Trophoblast cell (in vitro differentiated cells and primary cell): Measurements from ENCODE around the gene MAEA.

Source experiments
- DNase-seq, 2 donors: peaks; one replicate each; pipeline ENCODE4 v3.0.0-alpha.2; 2016
- H2AFZ ChIP-seq: 2 replicates; pipeline ENCODE4 v1.6.1; 2013; ENCODE audit warnings: low read length, moderate library complexity, mild to moderate bottlenecking; ENCODE audit not compliant: insufficient read depth, poor library complexity
- H2AK5ac ChIP-seq: 2 replicates; pipeline ENCODE4 v1.6.1; 2013; ENCODE audit warnings: mild to moderate bottlenecking, low read length
- H2BK120ac ChIP-seq: 2 replicates; pipeline ENCODE4 v1.6.1; 2013; ENCODE audit warnings: low read length, mild to moderate bottlenecking, moderate library complexity; ENCODE audit not compliant: insufficient read depth, poor library complexity
- H2BK12ac ChIP-seq: 2 replicates; pipeline ENCODE4 v1.6.1; 2013; ENCODE audit warnings: mild to moderate bottlenecking, low read length, moderate library complexity
- H2BK5ac ChIP-seq: 2 replicates; pipeline ENCODE4 v1.6.1; 2013; ENCODE audit warnings: low read length, low read depth, moderate library complexity, mild to moderate bottlenecking; ENCODE audit not compliant: poor library complexity
- H3K14ac ChIP-seq: 2 replicates; pipeline ENCODE4 v1.6.1; 2013; ENCODE audit warnings: mild to moderate bottlenecking, low read length
- H3K18ac ChIP-seq: 2 replicates; pipeline ENCODE4 v1.6.1; 2013; ENCODE audit warnings: mild to moderate bottlenecking, low read length
- H3K23ac ChIP-seq: 2 replicates; pipeline ENCODE4 v1.6.1; 2013; ENCODE audit warnings: low read length
- H3K27ac ChIP-seq: 2 replicates; pipeline ENCODE4 v1.5.1; 2013; ENCODE audit warnings: low read depth, mild to moderate bottlenecking, inconsistent platforms, low read length, moderate library complexity
- H3K27me3 ChIP-seq: 2 replicates; pipeline ENCODE4 v1.6.1; 2013; ENCODE audit warnings: inconsistent platforms, mild to moderate bottlenecking, low read length, moderate library complexity; ENCODE audit not compliant: insufficient read depth
- H3K36me3 ChIP-seq, 2 experiments: 1 replicate in 1 of 2; 2 replicates in 1 of 2; pipeline ENCODE4 v1.6.1; 2013; ENCODE audit warnings: low read length in 2 of 2, mild to moderate bottlenecking in 2 of 2, moderate library complexity in 1 of 2; ENCODE audit not compliant: insufficient read depth in 2 of 2, control insufficient read depth in 1 of 2
- H3K4ac ChIP-seq: 2 replicates; pipeline ENCODE4 v1.6.1; 2013; ENCODE audit warnings: low read depth, mild to moderate bottlenecking, low read length, moderate library complexity
- H3K4me1 ChIP-seq, 2 experiments: 1 replicate in 1 of 2; 2 replicates in 1 of 2; pipeline ENCODE4 v1.6.1; 2013; ENCODE audit warnings: low read length in 2 of 2, mild to moderate bottlenecking in 2 of 2, moderate library complexity in 1 of 2; ENCODE audit not compliant: insufficient read depth in 2 of 2, control insufficient read depth in 1 of 2
- H3K4me2 ChIP-seq: 2 replicates; pipeline ENCODE4 v1.6.1; 2013; ENCODE audit warnings: inconsistent platforms, mild to moderate bottlenecking, low read length, moderate library complexity
- H3K4me3 ChIP-seq: 2 replicates; pipeline ENCODE4 v1.5.1; 2013; ENCODE audit warnings: mild to moderate bottlenecking, low read depth, low read length, inconsistent platforms
- H3K79me1 ChIP-seq: one replicate; pipeline ENCODE4 v1.6.1; 2013; ENCODE audit warnings: low read length
- H3K79me2 ChIP-seq: 2 replicates; pipeline ENCODE4 v1.6.1; 2013; ENCODE audit warnings: low read length, mild to moderate bottlenecking; ENCODE audit not compliant: control insufficient read depth, insufficient read depth, poor library complexity
- H3K9ac ChIP-seq: 2 replicates; pipeline ENCODE4 v1.6.1; 2013; ENCODE audit warnings: mild to moderate bottlenecking, low read length
- H3K9me3 ChIP-seq: 2 replicates; pipeline ENCODE4 v1.6.1; 2013; ENCODE audit warnings: low read depth, mild to moderate bottlenecking, control low read depth, inconsistent platforms, low read length; ENCODE audit not compliant: insufficient read depth
- H4K12ac ChIP-seq: 2 replicates; pipeline ENCODE4 v1.6.1; 2013; ENCODE audit warnings: low read depth, mild to moderate bottlenecking, low read length, moderate library complexity
- H4K8ac ChIP-seq: 2 replicates; pipeline ENCODE4 v1.6.1; 2013; ENCODE audit warnings: low read depth, mild to moderate bottlenecking, low read length, moderate library complexity
- H4K91ac ChIP-seq: one replicate; pipeline ENCODE4 v1.6.1; 2013; ENCODE audit warnings: low read depth, mild to moderate bottlenecking, low read length, moderate library complexity
- WGBS: extraction: QIAGEN DNeasy Blood & Tissue Kit; methylation state at CpG from one replicate; pipeline ENCODE4 v1.1.7; 2013; ENCODE audit warnings: missing lambda C conversion rate; ENCODE audit not compliant: insufficient read length, insufficient coverage; ENCODE audit errors: extremely low coverage; 5-methylcytosine and 5-hydroxymethylcytosine counted together

Gene MAEA

GRCh38 chr4:1383728-1384591 lies 94.3 kb downstream of the MAEA start:
- no peak overlapping the region for H3K18ac ChIP-seq
- WGBS: no CpG with 5 or more reads among the region's 34 CpGs
- H2BK12ac ChIP-seq: no peak overlapping the region
- H3K4me2 ChIP-seq: no peak overlapping the region
- H4K91ac ChIP-seq: no peak overlapping the region
- no peaks in the 10 kb centered on the region for H3K9me3 ChIP-seq
- H4K12ac ChIP-seq: no peak overlapping the region
- H3K9ac ChIP-seq: no peak overlapping the region
- no peak overlapping the region for H3K4me3 ChIP-seq
- no peak overlapping the region for H2AK5ac ChIP-seq
- no peaks in the 10 kb centered on the region for H3K27me3 ChIP-seq
- no peak overlapping the region for H3K4ac ChIP-seq
- H3K4me1 ChIP-seq: no peaks in the 10 kb centered on the region
- H2BK5ac ChIP-seq: no peak overlapping the region
- H2BK120ac ChIP-seq: no peak overlapping the region
- no peak overlapping the region for H4K8ac ChIP-seq
- no peak overlapping the region for H3K14ac ChIP-seq
- no peak overlapping the region for H3K23ac ChIP-seq
- H3K36me3 ChIP-seq: peaks cover 26 to 31% of the 10 kb centered on the region in 2 experiments
- H2AFZ ChIP-seq: no peak overlapping the region
- H3K27ac ChIP-seq: no peak overlapping the region
- no peaks in the 10 kb centered on the region for H3K79me1 ChIP-seq
- H3K79me2 ChIP-seq: no peaks in the 10 kb centered on the region
- no peak for DNase-seq

GRCh38 chr4:1384675-1385372 lies 95.1 kb downstream of the MAEA start:
- Histone ChIP-seq H4K91ac (no peak overlapping the region), H2BK120ac (no peak overlapping the region), H3K79me1 (no peaks in the 10 kb centered on the region), H4K12ac (no peak overlapping the region), H3K14ac (no peak overlapping the region), H2BK12ac (no peak overlapping the region), H4K8ac (no peak overlapping the region), H2AFZ (no peak overlapping the region), H3K9ac (no peak overlapping the region), H3K4me1 (no peaks in the 10 kb centered on the region), H3K4me2 (no peak overlapping the region), H3K4me3 (no peak overlapping the region), H3K4ac (no peak overlapping the region), H3K27ac (no peak overlapping the region), H3K23ac (no peak overlapping the region), H3K18ac (no peak overlapping the region), H3K27me3 (no peaks in the 10 kb centered on the region), H3K79me2 (no peaks in the 10 kb centered on the region), H3K36me3 (peaks cover 25 to 31% of the 10 kb centered on the region in 2 experiments), H2BK5ac (no peak overlapping the region), H3K9me3 (no peaks in the 10 kb centered on the region), H2AK5ac (no peak overlapping the region)
- no CpG with 5 or more reads among the region's 16 CpGs for WGBS
- no peak for DNase-seq

GRCh38 chr4:1385373-1386340 lies 96.0 kb downstream of the MAEA start:
- Histone ChIP-seq H3K27me3 (no peaks in the 10 kb centered on the region), H3K18ac (no peak overlapping the region), H3K79me1 (no peaks in the 10 kb centered on the region), H4K12ac (no peak overlapping the region), H3K36me3 (peaks cover 22 to 25% of the 10 kb centered on the region in 2 experiments), H2BK120ac (no peak overlapping the region), H3K23ac (no peak overlapping the region), H3K9me3 (no peaks in the 10 kb centered on the region), H2AFZ (no peak overlapping the region), H3K4me1 (no peaks in the 10 kb centered on the region), H3K4ac (no peak overlapping the region), H3K27ac (no peak overlapping the region), H3K4me2 (no peak overlapping the region), H4K8ac (no peak overlapping the region), H2AK5ac (no peak overlapping the region), H2BK5ac (no peak overlapping the region), H3K4me3 (no peak overlapping the region), H3K79me2 (no peaks in the 10 kb centered on the region), H4K91ac (no peak overlapping the region), H3K9ac (no peak overlapping the region), H2BK12ac (no peak overlapping the region), H3K14ac (no peak overlapping the region)
- DNase-seq: peak; percentile 12 to 46
- no CpG with 5 or more reads among the region's 44 CpGs for WGBS
